SU-DHL-6 (cell line): ENCODE measurements around the gene CCDC61.

Experiments
- H2AFZ ChIP-seq: fragments of 200-600 bp; sonication (generic); 2 replicates; pipeline ENCODE4 v1.6.1; 2014; ENCODE audit warnings: low read depth, mild to moderate bottlenecking, moderate library complexity, mixed read lengths, antibody characterized with exemption, low read length; ENCODE audit not compliant: severe bottlenecking
- H3F3A ChIP-seq: fragments of 200-600 bp; shearing (Covaris generic); 2 replicates; pipeline ENCODE4 v1.6.0; 2016; ENCODE audit warnings: antibody characterized with exemption, mild to moderate bottlenecking; ENCODE audit not compliant: insufficient read depth
- H3K27ac ChIP-seq: fragments of 200-600 bp; sonication (generic); 2 replicates; pipeline ENCODE4 v1.5.1; 2016; ENCODE audit warnings: low read depth, mild to moderate bottlenecking, low read length, moderate library complexity, mixed read lengths
- H3K27me3 ChIP-seq: fragments of 200-600 bp; sonication (generic), shearing (Covaris generic); 2 replicates; pipeline ENCODE4 v1.6.0; 2014; ENCODE audit warnings: mild to moderate bottlenecking, low read length
- H3K36me3 ChIP-seq: fragments of 200-600 bp; sonication (generic); 2 replicates; pipeline ENCODE4 v1.6.1; 2014; ENCODE audit warnings: mild to moderate bottlenecking, low read length, mixed read lengths
- H3K4me2 ChIP-seq: fragments of 300-600, 200-600 bp; shearing (Covaris generic), sonication (generic); 2 replicates; pipeline ENCODE4 v1.6.0; 2014; ENCODE audit warnings: low read length, low read depth, mild to moderate bottlenecking; ENCODE audit not compliant: poor library complexity, severe bottlenecking
- H3K4me3 ChIP-seq: fragments of 200-600 bp; sonication (generic); 2 replicates; pipeline ENCODE4 v1.5.1; 2014; ENCODE audit warnings: antibody characterized with exemption, low read length, mild to moderate bottlenecking, mixed read lengths; ENCODE audit not compliant: insufficient read depth, poor library complexity, severe bottlenecking
- H3K79me2 ChIP-seq: fragments of 200-600 bp; sonication (generic); 2 replicates; pipeline ENCODE4 v1.6.1; 2014; ENCODE audit warnings: mild to moderate bottlenecking, low read length, moderate library complexity; ENCODE audit not compliant: insufficient read depth
- H3K9ac ChIP-seq: fragments of 200-600 bp; sonication (generic); 2 replicates; pipeline ENCODE4 v1.7.0; 2014; ENCODE audit warnings: mild to moderate bottlenecking, low read length
- H3K9me2 ChIP-seq: fragments of 200-600 bp; sonication (generic); replicated peaks from 2 replicates; pipeline ENCODE4 v1.6.1; 2014; ENCODE audit warnings: low read length; ENCODE audit not compliant: insufficient read depth
- H3K9me3 ChIP-seq: fragments of 200-600 bp; sonication (generic); 2 replicates; pipeline ENCODE4 v1.6.1; 2014; ENCODE audit warnings: low read length, mixed read lengths; ENCODE audit not compliant: insufficient read depth
- H4K20me1 ChIP-seq: fragments of 200-600 bp; sonication (generic); 2 replicates; pipeline ENCODE4 v1.6.1; 2014; ENCODE audit warnings: low read depth, mild to moderate bottlenecking, antibody characterized with exemption, low read length, moderate library complexity, mixed read lengths
- CTCF ChIP-seq: fragments of 200-600 bp; sonication (generic); IDR thresholded peaks from one replicate; pipeline ENCODE4 v1.5.1; 2017; ENCODE audit warnings: antibody characterized with exemption, mild to moderate bottlenecking, low read length, moderate library complexity; ENCODE audit not compliant: insufficient read depth, poor library complexity, severe bottlenecking
- EZH2phosphoT487 ChIP-seq: fragments of 200-600 bp; sonication (generic), shearing (Covaris generic); conservative IDR thresholded peaks from 2 replicates; pipeline ENCODE4 v1.6.1; 2018; ENCODE audit warnings: mild to moderate bottlenecking, antibody characterized with exemption, low read length, moderate library complexity, mixed read lengths

The CCDC61 gene

GRCh38 chr19:45978156-45978555 lies 17.1 kb upstream of the CCDC61 start:
- no peak for TF ChIP-seq CTCF
- TF ChIP-seq EZH2phosphoT487 = no peak
- Histone ChIP-seq H3K9me2 (no peaks in the 10 kb centered on the region), H3K27me3 (no peaks in the 10 kb centered on the region), H3K27ac (no peak overlapping the region), H2AFZ (no peak overlapping the region), H3K4me3 (no peak overlapping the region), H3K79me2 (no peaks in the 10 kb centered on the region), H3K36me3 (no peaks in the 10 kb centered on the region), H4K20me1 (no peaks in the 10 kb centered on the region), H3K9ac (no peak overlapping the region), H3F3A (no peaks in the 10 kb centered on the region), H3K9me3 (no peaks in the 10 kb centered on the region), H3K4me2 (no peak overlapping the region)

GRCh38 chr19:45981350-45981749 lies 13.9 kb upstream of the CCDC61 start:
- no peaks in the 10 kb centered on the region for H3K36me3 ChIP-seq
- no peaks in the 10 kb centered on the region for H4K20me1 ChIP-seq
- TF ChIP-seq CTCF (no peak), EZH2phosphoT487 (no peak)
- no peak overlapping the region for H3K27ac ChIP-seq
- H3K4me3 ChIP-seq = no peak overlapping the region
- no peak overlapping the region for H3K4me2 ChIP-seq
- H3K9ac ChIP-seq = no peak overlapping the region
- no peaks in the 10 kb centered on the region for H3K79me2 ChIP-seq
- H3K27me3 ChIP-seq = no peaks in the 10 kb centered on the region
- no peak overlapping the region for H2AFZ ChIP-seq
- H3K9me3 ChIP-seq = no peaks in the 10 kb centered on the region
- no peaks in the 10 kb centered on the region for H3K9me2 ChIP-seq
- H3F3A ChIP-seq = no peaks in the 10 kb centered on the region

GRCh38 chr19:45985321-45985720 lies 9.9 kb upstream of the CCDC61 start:
- Histone ChIP-seq H2AFZ (no peak overlapping the region), H3K36me3 (no peaks in the 10 kb centered on the region), H3K9me2 (no peaks in the 10 kb centered on the region), H3K79me2 (no peaks in the 10 kb centered on the region), H3F3A (no peaks in the 10 kb centered on the region), H3K9ac (no peak overlapping the region), H4K20me1 (no peaks in the 10 kb centered on the region), H3K27ac (no peak overlapping the region), H3K9me3 (no peaks in the 10 kb centered on the region), H3K4me2 (no peak overlapping the region), H3K4me3 (no peak overlapping the region), H3K27me3 (no peaks in the 10 kb centered on the region)
- TF ChIP-seq CTCF (no peak), EZH2phosphoT487 (no peak)

GRCh38 chr19:45990113-45990728 lies 5.0 kb upstream of the CCDC61 start:
- TF ChIP-seq CTCF = no peak
- TF ChIP-seq EZH2phosphoT487 = no peak
- no peak overlapping the region for H3K9ac ChIP-seq
- H3F3A ChIP-seq = no peaks in the 10 kb centered on the region
- no peak overlapping the region for H3K27ac ChIP-seq
- no peaks in the 10 kb centered on the region for H4K20me1 ChIP-seq
- no peaks in the 10 kb centered on the region for H3K9me2 ChIP-seq
- no peaks in the 10 kb centered on the region for H3K79me2 ChIP-seq
- H2AFZ ChIP-seq = no peak overlapping the region
- no peak overlapping the region for H3K4me2 ChIP-seq
- H3K36me3 ChIP-seq = no peaks in the 10 kb centered on the region
- H3K4me3 ChIP-seq = no peak overlapping the region
- H3K27me3 ChIP-seq = no peaks in the 10 kb centered on the region
- no peaks in the 10 kb centered on the region for H3K9me3 ChIP-seq
